Adrenal gland (tissue), 12 donors: ENCODE data around the gene WDR1. TPM values are rescaled to one million over a fixed set of nuclear protein-coding genes. Genes with fewer than 3 reads are reported as not detected.
A peak's percentile ranks its signal among the peaks of the same experiment; 100 is the strongest.

Experiments used
- DNase-seq, 7 donors: peaks; one replicate each; pipeline ENCODE4 v3.0.0-alpha.2; 2019 to 2020
- H3K27ac ChIP-seq, 5 donors: fragments of 200-600 bp; sonication (generic) in 4 of 5; 1 replicate in 3 of 5; 2 replicates in 2 of 5; pipeline versions ENCODE4 v1.5.1 to v1.8.0; 2016 to 2020; ENCODE audit warnings: mild to moderate bottlenecking in 1 of 5
- H3K27me3 ChIP-seq: fragments of 200-600 bp; 2 replicates; pipeline ENCODE4 v1.8.0; 2021
- H3K36me3 ChIP-seq, 2 donors: fragments of 200-600 bp; replicated peaks in 1 of 2; 1 replicate in 1 of 2; 2 replicates in 1 of 2; pipeline versions ENCODE4 v1.5.1 to v1.8.0; 2018 to 2022
- H3K4me1 ChIP-seq, 2 donors: fragments of 200-600 bp; replicated peaks in 1 of 2; 1 replicate in 1 of 2; 2 replicates in 1 of 2; pipeline versions ENCODE4 v1.5.1 to v1.8.0; 2018 to 2021
- H3K4me3 ChIP-seq, 4 donors: fragments of 200-600 bp; sonication (generic) in 3 of 4; one replicate each; pipeline ENCODE4 v1.5.1; 2016 to 2018
- H3K9me3 ChIP-seq, 3 donors: fragments of 200-600 bp; sonication (generic) in 1 of 3; replicated peaks in 1 of 3; 1 replicate in 2 of 3; 2 replicates in 1 of 3; pipeline versions ENCODE4 v1.5.1 to v1.8.0; 2016 to 2021
- CTCF ChIP-seq, 6 experiments: fragments of 450-650 bp in 4 of 6; fragments of 200-600 bp in 2 of 6; sonication (generic) in 1 of 6; IDR thresholded peaks; 1 replicate in 5 of 6; 2 replicates in 1 of 6; pipeline versions ENCODE4 v1.5.1 to v1.8.0; 2016 to 2021; ENCODE audit warnings: antibody characterized with exemption in 6 of 6, mild to moderate bottlenecking in 2 of 6, moderate library complexity in 1 of 6
- POLR2A ChIP-seq, 2 donors: fragments of 450-650 bp; IDR thresholded peaks; one replicate each; pipeline ENCODE4 v1.6.1; 2017; ENCODE audit warnings: antibody characterized with exemption in 2 of 2, mild to moderate bottlenecking in 2 of 2, moderate library complexity in 1 of 2
- WGBS, 4 donors: extraction: QIAGEN DNeasy Blood & Tissue Kit in 2 of 4; methylation state at CpG; one replicate each; pipeline versions ENCODE4 v1.1.5 to v1.1.7; 2013 to 2017; 5-methylcytosine and 5-hydroxymethylcytosine counted together
- intact Hi-C, 2 donors: fragments of 100-400 bp; cut with DNase I; formaldehyde crosslinking; loops; one replicate each; pipeline versions ENCODE4 v1.14.1 to v1.15.0; 2022 to 2023
- polyA plus RNA-seq, 3 donors: library from polyadenylated mRNA; stranded (reverse); fragments of 200-250 nt in 2 of 3; fragments of 350-450 nt in 1 of 3; fragmentation: Illumina TruSeq in 1 of 3; extraction: RNeasy Lipid Tissue Mini Kit (QIAGEN cat#74804) in 1 of 3; gene quantifications; one replicate each; pipeline ENCODE4 v1.2.3, GENCODE V29; 2013 to 2014
- total RNA-seq, 9 donors: library from RNA; depleted of rRNA in 4 of 9; stranded (reverse); fragments of >200 nt in 4 of 9; fragments of 120-200 nt in 1 of 9; fragmentation: NEBNext Ultra II Directional in 1 of 9; extraction: Animal tissue kit (Norgen Biotek cat#: 25700) in 1 of 9; gene quantifications; one replicate each; pipeline versions ENCODE4 v1.1.0 to v1.2.4, GENCODE V29; 2013 to 2023
- donor health status: healthy with polysubstance abuse.
- donor health status: Bipolar disorder and iron deficiency.
- donor health status: DM: yes; HTN: yes; CAD: no.
- donor health status: DM: no; HTN: no; CAD: no.
- donor health status: DM: no; HTN: no; CAD: no.
- donor health status: DM: yes; HTN: yes; CAD: no.

Gene WDR1
- total and polyA plus RNA-seq, 12 donors = 66.5 to 228 (median 143) TPM

GRCh38 chr4:10105421-10105820 lies 11.2 kb downstream of the WDR1 start:
- H3K27me3 ChIP-seq = no peaks in the 10 kb centered on the region
- TF ChIP-seq POLR2A (IDR thresholded peaks at IDR 0.05) (no peak), CTCF (IDR thresholded peaks at IDR 0.05) (no peak)
- H3K36me3 ChIP-seq = peaks cover 0 to 30% of the 10 kb centered on the region in 2 donors
- H3K9me3 ChIP-seq = no peaks in the 10 kb centered on the region
- H3K4me3 ChIP-seq = no peak overlapping the region
- DNase-seq = no peak
- peaks cover 30 to 47% of the 10 kb centered on the region in 2 donors for H3K4me1 ChIP-seq
- 82 to 95% (median 90%) methylated on average over 4 of the region's 4 CpGs for WGBS, 4 donors
- intact Hi-C loops = no loop called here
- H3K27ac ChIP-seq = peak overlapping the region in 2 of 5 donors; percentile 84 to 88

GRCh38 chr4:10104991-10105276 lies 11.7 kb downstream of the WDR1 start:
- H3K27me3 ChIP-seq = no peaks in the 10 kb centered on the region
- TF ChIP-seq POLR2A (IDR thresholded peaks at IDR 0.05) (no peak), CTCF (IDR thresholded peaks at IDR 0.05) (no peak)
- 75 to 87% (median 83%) methylated on average over 5 to 6 of the region's 6 CpGs for WGBS, 4 donors
- DNase-seq = no peak
- H3K36me3 ChIP-seq = peaks cover 0 to 27% of the 10 kb centered on the region in 2 donors
- peak overlapping the region in 1 of 5 donors; percentile 1 for H3K27ac ChIP-seq
- intact Hi-C loops = no loop called here
- no peaks in the 10 kb centered on the region for H3K9me3 ChIP-seq
- H3K4me1 ChIP-seq = peaks cover 30 to 47% of the 10 kb centered on the region in 2 donors
- no peak overlapping the region for H3K4me3 ChIP-seq

- Histone ChIP-seq H3K9me3 (no peaks in the 10 kb centered on the region), H3K4me3 (no peak overlapping the region), H3K36me3 (peaks cover 0 to 32% of the 10 kb centered on the region in 2 donors), H3K27me3 (no peaks in the 10 kb centered on the region), H3K27ac (peak overlapping the region in 1 of 5 donors; percentile 1), H3K4me1 (peaks cover 30 to 45% of the 10 kb centered on the region in 2 donors)
- DNase-seq = no peak
- intact Hi-C loops = no loop called here
- TF ChIP-seq CTCF (IDR thresholded peaks at IDR 0.05) (no peak), POLR2A (IDR thresholded peaks at IDR 0.05) (no peak)
- 72 to 86% (median 82%) methylated on average over 9 to 11 of the region's 11 CpGs for WGBS, 4 donors
Observed at GRCh38 chr4:10104211-10104990, 12.2 kb downstream of the WDR1 start.

GRCh38 chr4:10102474-10103332 lies 13.9 kb downstream of the WDR1 start:
- Histone ChIP-seq H3K27ac (peak overlapping the region in 1 of 5 donors; percentile 27), H3K9me3 (no peaks in the 10 kb centered on the region), H3K4me1 (peaks cover 30 to 44% of the 10 kb centered on the region in 2 donors), H3K27me3 (no peaks in the 10 kb centered on the region), H3K36me3 (peaks cover 0 to 32% of the 10 kb centered on the region in 2 donors), H3K4me3 (no peak overlapping the region)
- intact Hi-C loops = no loop called here
- WGBS, 4 donors = 75 to 85% (median 81%) methylated on average over 10 to 13 of the region's 13 CpGs
- TF ChIP-seq CTCF (IDR thresholded peaks at IDR 0.05) = no peak
- no peak for TF ChIP-seq POLR2A (IDR thresholded peaks at IDR 0.05)
- no peak for DNase-seq
